ENCODE measurements around the gene GJD2. TPM values are rescaled to one million over a fixed set of nuclear protein-coding genes. Genes with fewer than 3 reads are reported as not detected.

Gene GJD2
- polyA plus RNA-seq, 2 donors = 0.02 TPM; not detected in 1

DNA sequence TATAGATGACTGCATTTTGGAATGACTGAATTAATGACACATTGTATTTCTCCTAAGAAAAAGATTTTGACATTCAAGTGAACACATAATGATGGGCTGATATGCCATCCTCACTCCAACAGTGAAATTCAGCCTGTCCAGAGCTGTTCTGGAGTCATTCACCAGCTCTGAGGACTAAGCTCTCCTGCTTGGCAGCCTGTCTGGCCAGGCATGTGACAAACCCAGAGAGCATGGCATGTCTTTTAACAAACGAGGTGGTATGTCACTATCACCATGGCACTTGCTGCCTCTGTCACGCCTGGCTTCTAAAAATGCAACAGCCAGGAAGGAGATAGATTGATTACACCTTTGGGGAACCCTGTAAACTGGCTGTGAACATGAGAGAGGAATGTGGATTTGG is 39.1 kb upstream of the GJD2 start:
- H3K27ac ChIP-seq (ENCODE audit: low read depth in 2 of 2, low read length in 1 of 2) = no peak overlapping the region
- peaks cover 0 to 3% of the 10 kb centered on the region in 2 donors for H3K27me3 ChIP-seq (ENCODE audit: control insufficient read depth in 1 of 2, insufficient read depth in 2 of 2, low read length in 2 of 2)
- 25 to 36% methylated on average over 2 of the region's 2 CpGs for WGBS, 2 donors

DNA sequence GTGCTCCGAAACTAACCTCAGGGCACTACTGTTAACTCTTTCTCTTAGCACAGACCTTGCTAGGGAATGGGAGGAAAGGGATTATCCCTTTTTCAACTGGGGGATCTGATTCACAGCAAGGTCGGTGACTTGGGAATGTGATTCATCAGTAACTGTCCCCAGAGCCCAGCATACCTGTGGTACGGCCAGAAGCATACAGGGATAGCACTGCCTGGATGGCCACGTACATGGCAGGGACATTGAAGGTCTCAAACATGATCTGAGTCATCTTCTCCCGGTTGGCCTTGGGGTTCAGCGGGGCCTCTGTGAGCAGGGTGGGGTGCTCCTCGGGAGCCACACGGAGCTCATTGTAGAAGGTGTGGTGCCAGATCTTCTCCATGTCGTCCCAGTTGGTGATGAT is 38.3 kb upstream of the GJD2 start:
- Histone ChIP-seq H3K36me3 (ENCODE audit: control insufficient read depth in 2 of 2, insufficient read depth in 2 of 2, low read length in 1 of 2) (no peaks in the 10 kb centered on the region), H3K4me3 (ENCODE audit: low read depth in 1 of 2, low read length in 2 of 2) (no peak overlapping the region), H3K4me1 (ENCODE audit: control insufficient read depth in 2 of 2, insufficient read depth in 2 of 2, low read length in 1 of 2) (no peaks in the 10 kb centered on the region), H3K27me3 (ENCODE audit: control insufficient read depth in 1 of 2, insufficient read depth in 2 of 2, low read length in 2 of 2) (peaks cover 0 to 3% of the 10 kb centered on the region in 2 donors), H3K9me3 (ENCODE audit: control insufficient read depth in 2 of 2, insufficient read depth in 1 of 2, low read depth in 1 of 2, low read length in 1 of 2) (no peaks in the 10 kb centered on the region), H3K27ac (ENCODE audit: low read depth in 2 of 2, low read length in 1 of 2) (no peak overlapping the region)
- WGBS, 2 donors = 87 to 89% methylated on average over 9 of the region's 9 CpGs

More for the DNA sequence above, 39.1 kb upstream of the GJD2 start:
- Histone ChIP-seq H3K4me1 (ENCODE audit: control insufficient read depth in 2 of 2, insufficient read depth in 2 of 2, low read length in 1 of 2) (no peaks in the 10 kb centered on the region), H3K9me3 (ENCODE audit: control insufficient read depth in 2 of 2, insufficient read depth in 1 of 2, low read depth in 1 of 2, low read length in 1 of 2) (no peaks in the 10 kb centered on the region), H3K36me3 (ENCODE audit: control insufficient read depth in 2 of 2, insufficient read depth in 2 of 2, low read length in 1 of 2) (no peaks in the 10 kb centered on the region), H3K4me3 (ENCODE audit: low read depth in 1 of 2, low read length in 2 of 2) (no peak overlapping the region)

DNA sequence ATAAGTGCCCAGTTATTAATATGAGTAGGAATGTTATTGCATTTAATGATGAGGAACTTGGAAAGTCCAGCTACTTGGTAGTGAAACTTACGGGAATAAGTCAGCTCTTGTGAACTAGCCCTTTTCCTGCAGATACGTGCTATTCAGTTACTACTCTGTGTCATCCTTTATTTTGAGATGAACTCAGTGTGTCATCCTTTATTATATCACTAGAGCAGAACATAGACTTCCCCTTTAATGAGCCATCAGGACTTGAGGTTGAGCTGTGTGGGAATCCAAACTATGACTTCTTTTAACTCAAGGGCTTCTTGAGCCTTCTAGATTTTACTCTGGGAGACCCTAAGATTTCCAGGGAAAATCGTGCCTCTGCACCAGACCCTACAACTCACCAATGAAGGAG is 36.9 kb upstream of the GJD2 start:
- WGBS, 2 donors = 60 to 61% methylated on average over 3 of the region's 3 CpGs
- no peaks in the 10 kb centered on the region for H3K36me3 ChIP-seq (ENCODE audit: control insufficient read depth in 2 of 2, insufficient read depth in 2 of 2, low read length in 1 of 2)
- no peak overlapping the region for H3K4me3 ChIP-seq (ENCODE audit: low read depth in 1 of 2, low read length in 2 of 2)
- peaks cover 0 to 3% of the 10 kb centered on the region in 2 donors for H3K27me3 ChIP-seq (ENCODE audit: control insufficient read depth in 1 of 2, insufficient read depth in 2 of 2, low read length in 2 of 2)
- no peak overlapping the region for H3K27ac ChIP-seq (ENCODE audit: low read depth in 2 of 2, low read length in 1 of 2)
- peaks cover 0 to 3% of the 10 kb centered on the region in 2 donors for H3K9me3 ChIP-seq (ENCODE audit: control insufficient read depth in 2 of 2, insufficient read depth in 1 of 2, low read depth in 1 of 2, low read length in 1 of 2)
- H3K4me1 ChIP-seq (ENCODE audit: control insufficient read depth in 2 of 2, insufficient read depth in 2 of 2, low read length in 1 of 2) = no peaks in the 10 kb centered on the region

DNA sequence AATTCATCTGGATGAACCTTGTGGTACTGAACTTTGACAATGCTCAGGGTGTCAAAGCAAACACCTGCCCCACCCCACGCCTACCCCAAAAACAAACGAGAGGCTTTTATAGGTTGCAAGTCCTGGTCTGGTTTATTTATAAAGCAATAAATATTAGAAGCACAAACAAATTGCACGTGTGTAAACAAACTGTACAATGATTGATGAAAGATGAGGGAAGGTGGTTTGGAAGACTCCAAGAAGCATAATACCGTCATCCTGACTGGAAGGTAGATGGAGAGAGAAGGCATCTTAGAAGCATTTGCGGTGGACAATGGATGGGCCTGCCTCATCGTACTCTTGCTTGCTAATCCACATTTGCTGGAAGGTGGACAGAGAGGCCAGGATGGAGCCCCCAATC is 35.3 kb upstream of the GJD2 start:
- H3K27ac ChIP-seq (ENCODE audit: low read depth in 2 of 2, low read length in 1 of 2) = no peak overlapping the region
- WGBS, 2 donors = 61 to 62% methylated on average over 6 of the region's 6 CpGs
- H3K36me3 ChIP-seq (ENCODE audit: control insufficient read depth in 2 of 2, insufficient read depth in 2 of 2, low read length in 1 of 2) = no peaks in the 10 kb centered on the region
- H3K9me3 ChIP-seq (ENCODE audit: control insufficient read depth in 2 of 2, insufficient read depth in 1 of 2, low read depth in 1 of 2, low read length in 1 of 2) = peaks cover 0 to 3% of the 10 kb centered on the region in 2 donors
- H3K4me3 ChIP-seq (ENCODE audit: low read depth in 1 of 2, low read length in 2 of 2) = no peak overlapping the region
- no peaks in the 10 kb centered on the region for H3K27me3 ChIP-seq (ENCODE audit: control insufficient read depth in 1 of 2, insufficient read depth in 2 of 2, low read length in 2 of 2)
- H3K4me1 ChIP-seq (ENCODE audit: control insufficient read depth in 2 of 2, insufficient read depth in 2 of 2, low read length in 1 of 2) = no peaks in the 10 kb centered on the region

DNA sequence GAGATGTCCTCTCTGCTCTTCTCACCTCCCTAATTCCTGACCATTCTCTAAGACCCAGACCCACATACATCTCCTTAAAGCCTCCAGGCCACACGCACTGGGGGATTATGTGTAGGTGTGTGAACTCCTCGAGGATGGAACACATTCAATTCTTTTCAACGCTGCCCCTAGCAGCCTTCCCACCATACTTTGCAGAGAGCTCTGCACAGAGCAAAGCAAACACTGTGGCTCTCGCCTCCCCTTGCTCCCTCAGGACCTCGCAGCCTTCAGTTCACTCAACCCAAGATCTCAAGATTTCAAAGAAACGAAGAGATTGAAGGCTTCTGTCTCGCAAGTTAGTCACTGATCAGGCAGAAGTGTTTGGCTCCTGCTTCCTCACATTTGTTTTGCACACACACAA is 34.5 kb upstream of the GJD2 start:
- no peaks in the 10 kb centered on the region for H3K36me3 ChIP-seq (ENCODE audit: control insufficient read depth in 2 of 2, insufficient read depth in 2 of 2, low read length in 1 of 2)
- H3K4me1 ChIP-seq (ENCODE audit: control insufficient read depth in 2 of 2, insufficient read depth in 2 of 2, low read length in 1 of 2) = no peaks in the 10 kb centered on the region
- no peak overlapping the region for H3K4me3 ChIP-seq (ENCODE audit: low read depth in 1 of 2, low read length in 2 of 2)
- no peak overlapping the region for H3K27ac ChIP-seq (ENCODE audit: low read depth in 2 of 2, low read length in 1 of 2)
- WGBS, 2 donors = 60 to 67% methylated on average over 7 of the region's 7 CpGs
- H3K27me3 ChIP-seq (ENCODE audit: control insufficient read depth in 1 of 2, insufficient read depth in 2 of 2, low read length in 2 of 2) = no peaks in the 10 kb centered on the region
- H3K9me3 ChIP-seq (ENCODE audit: control insufficient read depth in 2 of 2, insufficient read depth in 1 of 2, low read depth in 1 of 2, low read length in 1 of 2) = peaks cover 0 to 3% of the 10 kb centered on the region in 2 donors

DNA sequence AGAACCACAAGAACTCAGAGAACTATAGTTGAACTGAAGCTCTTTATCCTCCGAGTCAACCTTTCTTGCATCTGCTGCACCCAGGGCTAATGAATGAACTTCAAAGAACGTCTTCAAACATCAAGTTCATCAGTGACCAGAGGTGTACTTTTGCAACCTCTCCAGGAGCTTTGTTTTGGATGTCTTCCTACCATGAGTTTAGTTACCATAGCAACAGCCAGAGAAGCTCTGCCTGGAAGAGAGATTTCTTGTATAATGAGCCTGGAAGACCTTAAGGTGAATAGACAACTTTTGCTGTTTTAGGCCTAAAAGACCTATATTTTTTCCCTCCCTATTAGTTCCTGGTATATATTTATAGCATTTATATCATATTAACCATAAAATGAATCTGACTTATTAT is 31.4 kb upstream of the GJD2 start:
- no peak overlapping the region for H3K4me3 ChIP-seq (ENCODE audit: low read depth in 1 of 2, low read length in 2 of 2)
- peaks cover 0 to 3% of the 10 kb centered on the region in 2 donors for H3K9me3 ChIP-seq (ENCODE audit: control insufficient read depth in 2 of 2, insufficient read depth in 1 of 2, low read depth in 1 of 2, low read length in 1 of 2)
- 51 to 62% methylated on average over 2 of the region's 2 CpGs for WGBS, 2 donors
- H3K27me3 ChIP-seq (ENCODE audit: control insufficient read depth in 1 of 2, insufficient read depth in 2 of 2, low read length in 2 of 2) = no peaks in the 10 kb centered on the region
- H3K27ac ChIP-seq (ENCODE audit: low read depth in 2 of 2, low read length in 1 of 2) = no peak overlapping the region
- no peaks in the 10 kb centered on the region for H3K4me1 ChIP-seq (ENCODE audit: control insufficient read depth in 2 of 2, insufficient read depth in 2 of 2, low read length in 1 of 2)
- H3K36me3 ChIP-seq (ENCODE audit: control insufficient read depth in 2 of 2, insufficient read depth in 2 of 2, low read length in 1 of 2) = no peaks in the 10 kb centered on the region

DNA sequence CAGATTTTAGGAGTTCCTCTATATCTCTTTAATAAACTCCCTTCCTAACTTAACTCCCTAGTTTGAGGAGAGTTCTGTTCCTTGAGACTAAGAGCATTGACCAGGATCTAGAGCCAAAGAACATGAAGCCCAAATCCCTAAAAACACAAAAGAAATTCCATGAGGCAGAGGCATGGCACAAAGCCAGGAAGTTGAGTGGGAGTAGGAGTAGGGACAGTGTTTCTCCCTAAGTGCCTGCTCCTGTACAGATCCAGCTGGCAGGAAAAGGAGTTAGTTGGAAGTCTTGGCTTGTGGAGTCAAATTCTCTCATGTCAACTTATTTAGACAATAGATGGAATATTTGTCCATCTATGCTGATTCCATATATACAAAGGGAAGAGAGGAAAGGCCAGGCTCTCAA is 29.2 kb upstream of the GJD2 start:
- H3K4me1 ChIP-seq (ENCODE audit: control insufficient read depth in 2 of 2, insufficient read depth in 2 of 2, low read length in 1 of 2) = no peaks in the 10 kb centered on the region
- no peaks in the 10 kb centered on the region for H3K36me3 ChIP-seq (ENCODE audit: control insufficient read depth in 2 of 2, insufficient read depth in 2 of 2, low read length in 1 of 2)
- H3K27me3 ChIP-seq (ENCODE audit: control insufficient read depth in 1 of 2, insufficient read depth in 2 of 2, low read length in 2 of 2) = no peaks in the 10 kb centered on the region
- no peak overlapping the region for H3K4me3 ChIP-seq (ENCODE audit: low read depth in 1 of 2, low read length in 2 of 2)
- H3K27ac ChIP-seq (ENCODE audit: low read depth in 2 of 2, low read length in 1 of 2) = no peak overlapping the region
- H3K9me3 ChIP-seq (ENCODE audit: control insufficient read depth in 2 of 2, insufficient read depth in 1 of 2, low read depth in 1 of 2, low read length in 1 of 2) = peaks cover 0 to 3% of the 10 kb centered on the region in 2 donors

DNA sequence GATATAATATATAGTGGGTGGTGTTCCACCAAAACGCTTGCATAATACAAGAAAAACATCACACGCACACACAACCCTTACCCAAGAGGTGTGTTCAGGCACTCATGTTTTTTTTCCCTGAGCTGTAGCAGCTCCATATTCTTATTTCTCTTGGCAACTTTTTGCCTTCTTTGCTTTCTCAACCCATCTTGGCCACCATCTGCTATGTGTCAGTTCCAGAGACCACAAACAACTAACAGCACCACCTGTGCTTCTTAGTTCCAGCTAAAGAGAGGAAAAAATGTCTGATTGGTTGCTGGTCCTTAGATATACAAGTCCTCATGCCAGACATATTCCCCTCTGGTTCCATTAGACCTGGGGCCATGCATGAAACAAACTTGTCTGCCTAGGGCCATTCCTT is 28.6 kb upstream of the GJD2 start:
- no peaks in the 10 kb centered on the region for H3K27me3 ChIP-seq (ENCODE audit: control insufficient read depth in 1 of 2, insufficient read depth in 2 of 2, low read length in 2 of 2)
- H3K4me3 ChIP-seq (ENCODE audit: low read depth in 1 of 2, low read length in 2 of 2) = no peak overlapping the region
- H3K27ac ChIP-seq (ENCODE audit: low read depth in 2 of 2, low read length in 1 of 2) = no peak overlapping the region
- no peaks in the 10 kb centered on the region for H3K4me1 ChIP-seq (ENCODE audit: control insufficient read depth in 2 of 2, insufficient read depth in 2 of 2, low read length in 1 of 2)
- no peaks in the 10 kb centered on the region for H3K36me3 ChIP-seq (ENCODE audit: control insufficient read depth in 2 of 2, insufficient read depth in 2 of 2, low read length in 1 of 2)
- H3K9me3 ChIP-seq (ENCODE audit: control insufficient read depth in 2 of 2, insufficient read depth in 1 of 2, low read depth in 1 of 2, low read length in 1 of 2) = peaks cover 0 to 3% of the 10 kb centered on the region in 2 donors
- 93 to 98% methylated on average over 2 of the region's 2 CpGs for WGBS, 2 donors

DNA sequence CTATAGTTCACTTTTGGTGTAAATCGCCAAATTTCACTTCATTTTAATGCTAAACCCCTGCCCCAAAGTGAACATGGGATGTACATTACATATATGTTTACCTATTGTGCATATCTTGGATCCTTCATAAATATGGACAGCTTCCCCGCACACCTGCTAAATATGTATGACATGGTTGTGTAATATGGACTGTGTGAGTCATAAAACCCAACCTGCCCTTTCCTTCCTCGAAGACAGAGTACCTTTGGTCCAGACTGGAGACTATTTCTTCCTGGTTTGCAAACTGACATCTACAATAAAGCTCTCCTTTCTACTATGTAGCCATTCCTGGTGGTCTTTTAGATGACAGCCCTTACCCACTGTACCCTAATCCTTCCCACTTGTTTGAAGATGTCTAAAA is 28.1 kb upstream of the GJD2 start:
- Histone ChIP-seq H3K27me3 (ENCODE audit: control insufficient read depth in 1 of 2, insufficient read depth in 2 of 2, low read length in 2 of 2) (no peaks in the 10 kb centered on the region), H3K36me3 (ENCODE audit: control insufficient read depth in 2 of 2, insufficient read depth in 2 of 2, low read length in 1 of 2) (no peaks in the 10 kb centered on the region), H3K9me3 (ENCODE audit: control insufficient read depth in 2 of 2, insufficient read depth in 1 of 2, low read depth in 1 of 2, low read length in 1 of 2) (peaks cover 0 to 3% of the 10 kb centered on the region in 2 donors), H3K27ac (ENCODE audit: low read depth in 2 of 2, low read length in 1 of 2) (no peak overlapping the region), H3K4me3 (ENCODE audit: low read depth in 1 of 2, low read length in 2 of 2) (no peak overlapping the region), H3K4me1 (ENCODE audit: control insufficient read depth in 2 of 2, insufficient read depth in 2 of 2, low read length in 1 of 2) (no peaks in the 10 kb centered on the region)
- 64 to 73% methylated on average over 3 of the region's 3 CpGs for WGBS, 2 donors

DNA sequence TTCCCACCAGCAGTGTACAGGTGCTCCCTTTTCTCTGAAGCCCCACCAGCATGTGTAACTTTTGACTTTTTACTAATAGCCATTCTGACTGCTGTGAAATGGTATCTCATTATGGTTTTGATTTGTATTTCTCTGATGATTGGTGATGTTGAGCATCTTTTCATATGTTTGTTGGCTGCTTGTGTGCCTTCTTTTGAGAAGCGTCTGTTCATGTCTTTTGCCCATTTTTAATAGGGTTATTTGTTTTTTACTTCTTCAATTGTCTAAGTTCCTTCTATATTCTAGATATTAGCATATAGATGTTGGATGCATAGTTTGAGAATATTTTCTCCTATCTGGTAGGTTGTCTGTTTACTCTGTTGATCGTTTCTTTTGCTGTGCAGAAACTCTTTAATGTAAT is 25.9 kb upstream of the GJD2 start:
- H3K27ac ChIP-seq (ENCODE audit: low read depth in 2 of 2, low read length in 1 of 2) = no peak overlapping the region

More for the DNA sequence above, 25.9 kb upstream of the GJD2 start:
- 75 to 84% methylated on average over 2 of the region's 2 CpGs for WGBS, 2 donors
- Histone ChIP-seq H3K27me3 (ENCODE audit: control insufficient read depth in 1 of 2, insufficient read depth in 2 of 2, low read length in 2 of 2) (no peaks in the 10 kb centered on the region), H3K9me3 (ENCODE audit: control insufficient read depth in 2 of 2, insufficient read depth in 1 of 2, low read depth in 1 of 2, low read length in 1 of 2) (no peaks in the 10 kb centered on the region), H3K4me3 (ENCODE audit: low read depth in 1 of 2, low read length in 2 of 2) (no peak overlapping the region), H3K36me3 (ENCODE audit: control insufficient read depth in 2 of 2, insufficient read depth in 2 of 2, low read length in 1 of 2) (no peaks in the 10 kb centered on the region), H3K4me1 (ENCODE audit: control insufficient read depth in 2 of 2, insufficient read depth in 2 of 2, low read length in 1 of 2) (no peaks in the 10 kb centered on the region)
